GM19438 (cell line): ENCODE data around the gene TMEM272.

Experiments
- ATAC-seq: cut with Tn5 transposase; IDR thresholded peaks from one replicate; pipeline ENCODE4 v1.9.1; 2021; ENCODE audit warnings: low read depth; ENCODE audit not compliant: unreplicated experiment

The TMEM272 gene

GRCh38 chr13:51856027-51856736 lies 11.2 kb upstream of the TMEM272 start:
- no peak for ATAC-seq

- no peak for ATAC-seq
Observed at GRCh38 chr13:51849145-51850101, 4.4 kb upstream of the TMEM272 start.

GRCh38 chr13:51848674-51849073 lies 3.7 kb upstream of the TMEM272 start:
- ATAC-seq, result no peak

- ATAC-seq, result no peak
Observed at GRCh38 chr13:51846756-51847155, 1.8 kb upstream of the TMEM272 start.

GRCh38 chr13:51845574-51846318 lies 769 bp upstream of the TMEM272 start:
- ATAC-seq, result no peak

- no peak for ATAC-seq
Observed at GRCh38 chr13:51843529-51843928, 1.4 kb downstream of the TMEM272 start.

GRCh38 chr13:51841732-51842131 lies 3.2 kb downstream of the TMEM272 start:
- no peak for ATAC-seq

- ATAC-seq, result no peak
Observed at GRCh38 chr13:51840917-51841316, 4.1 kb downstream of the TMEM272 start.

- ATAC-seq, result no peak
Observed at GRCh38 chr13:51839711-51840540, 5.1 kb downstream of the TMEM272 start.

- no peak for ATAC-seq
Observed at GRCh38 chr13:51838240-51838846, 6.6 kb downstream of the TMEM272 start.

GRCh38 chr13:51837016-51837415 lies 8.0 kb downstream of the TMEM272 start:
- ATAC-seq, result no peak

- ATAC-seq, result no peak
Observed at GRCh38 chr13:51834581-51835171, 10.3 kb downstream of the TMEM272 start.

GRCh38 chr13:51833980-51834379 lies 11.0 kb downstream of the TMEM272 start:
- ATAC-seq, result no peak

GRCh38 chr13:51832471-51833152 lies 12.4 kb downstream of the TMEM272 start:
- no peak for ATAC-seq

- ATAC-seq, result no peak
Observed at GRCh38 chr13:51831519-51831918, 13.5 kb downstream of the TMEM272 start.

- no peak for ATAC-seq
Observed at GRCh38 chr13:51829568-51829899, 15.4 kb downstream of the TMEM272 start.

- ATAC-seq, result no peak
Observed at GRCh38 chr13:51828730-51829567, 16.0 kb downstream of the TMEM272 start.

GRCh38 chr13:51827254-51827653 lies 17.7 kb downstream of the TMEM272 start:
- no peak for ATAC-seq
